Measurements from ENCODE around the gene EIF4G3.

DNA sequence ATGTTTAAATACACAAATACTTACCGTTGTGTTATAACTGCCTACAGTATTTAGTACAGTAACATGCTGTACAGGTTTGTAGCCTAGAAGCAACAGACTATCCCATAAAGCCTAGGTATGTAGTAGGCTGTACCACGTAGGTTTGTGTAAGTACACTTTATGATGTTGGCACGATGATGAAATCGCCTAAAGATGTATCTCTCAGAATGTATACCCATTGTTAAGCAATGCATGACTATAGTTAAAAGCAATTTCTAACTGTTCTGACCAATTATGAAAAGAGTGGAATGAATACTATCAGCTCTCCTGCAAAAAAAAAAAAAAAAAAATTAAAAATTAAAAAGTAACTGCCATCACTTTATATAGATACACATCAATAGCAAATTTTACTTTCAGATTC is 401.0 kb downstream of the EIF4G3 start:
- TF ChIP-seq CTCF (IDR thresholded peaks at IDR 0.05 in 8 of 11, conservative IDR thresholded peaks at IDR 0.05 in 3 of 11) (no peak), POLR2AphosphoS5 (IDR thresholded peaks at IDR 0.05) (no peak)

Data from spleen (tissue), 7 donors.